BLaER1 (cell line): ENCODE measurements around the gene IL36RN.

ENCODE experiments used
- H3K27ac ChIP-seq: shearing (Covaris generic); formaldehyde crosslinking; 2 replicates; pipeline ENCODE4 v1.8.1; 2022
- H3K27me3 ChIP-seq: shearing (Covaris generic); formaldehyde crosslinking; 2 replicates; pipeline ENCODE4 v1.8.1; 2022
- H3K36me3 ChIP-seq: shearing (Covaris generic); formaldehyde crosslinking; 2 replicates; pipeline ENCODE4 v1.8.1; 2022
- H3K4me1 ChIP-seq: shearing (Covaris generic); formaldehyde crosslinking; 2 replicates; pipeline ENCODE4 v1.8.1; 2022
- H3K4me2 ChIP-seq: shearing (Covaris generic); formaldehyde crosslinking; 2 replicates; pipeline ENCODE4 v1.8.1; 2022
- H3K4me3 ChIP-seq: shearing (Covaris generic); formaldehyde crosslinking; 2 replicates; pipeline ENCODE4 v1.8.1; 2022
- H3K9ac ChIP-seq: shearing (Covaris generic); formaldehyde crosslinking; 2 replicates; pipeline ENCODE4 v1.8.1; 2022
- H3K9me3 ChIP-seq: shearing (Covaris generic); formaldehyde crosslinking; 2 replicates; pipeline ENCODE4 v1.8.1; 2022
- H4K20me1 ChIP-seq: shearing (Covaris generic); formaldehyde crosslinking; 2 replicates; pipeline ENCODE4 v1.8.1; 2022
- Cebpa-rat ChIP-seq: shearing (Covaris generic); IDR thresholded peaks from 2 replicates; pipeline ENCODE4 v1.8.1; 2022

IL36RN gene

GRCh38 chr2:113021312-113021711, 37.7 kb upstream of the IL36RN start:
- H4K20me1 ChIP-seq = no peaks in the 10 kb centered on the region
- no peak overlapping the region for H3K4me2 ChIP-seq
- TF ChIP-seq Cebpa-rat = no peak
- no peak overlapping the region for H3K27ac ChIP-seq
- no peaks in the 10 kb centered on the region for H3K27me3 ChIP-seq
- no peak overlapping the region for H3K4me3 ChIP-seq
- peaks cover 4% of the 10 kb centered on the region; the same call in 1 of the 2 replicates for H3K9me3 ChIP-seq
- no peak overlapping the region for H3K9ac ChIP-seq
- H3K4me1 ChIP-seq = peaks cover 6% of the 10 kb centered on the region; the same call in 1 of the 2 replicates
- no peaks in the 10 kb centered on the region for H3K36me3 ChIP-seq

- no peak overlapping the region for H3K9ac ChIP-seq
- H3K4me3 ChIP-seq = no peak overlapping the region
- peaks cover 6% of the 10 kb centered on the region; the same call in 1 of the 2 replicates for H3K4me1 ChIP-seq
- H3K4me2 ChIP-seq = no peak overlapping the region
- no peak overlapping the region for H3K27ac ChIP-seq
- H3K9me3 ChIP-seq = no peaks in the 10 kb centered on the region
- TF ChIP-seq Cebpa-rat = no peak
- H3K27me3 ChIP-seq = no peaks in the 10 kb centered on the region
- H3K36me3 ChIP-seq = no peaks in the 10 kb centered on the region
- H4K20me1 ChIP-seq = no peaks in the 10 kb centered on the region
Measured at GRCh38 chr2:113024764-113025163, 34.2 kb upstream of the IL36RN start.

- Histone ChIP-seq H3K9me3 (no peaks in the 10 kb centered on the region), H4K20me1 (no peaks in the 10 kb centered on the region), H3K4me3 (no peak overlapping the region), H3K27me3 (no peaks in the 10 kb centered on the region), H3K4me1 (peaks cover 6% of the 10 kb centered on the region; the same call in 1 of the 2 replicates), H3K27ac (no peak overlapping the region), H3K9ac (no peak overlapping the region), H3K36me3 (no peaks in the 10 kb centered on the region), H3K4me2 (no peak overlapping the region; the same call in 1 of the 2 replicates)
- no peak for TF ChIP-seq Cebpa-rat
Measured at GRCh38 chr2:113025737-113026136, 33.3 kb upstream of the IL36RN start.

- Histone ChIP-seq H3K36me3 (no peaks in the 10 kb centered on the region), H3K27me3 (no peaks in the 10 kb centered on the region), H3K4me2 (no peak overlapping the region), H3K27ac (no peak overlapping the region), H3K4me1 (peaks cover 6% of the 10 kb centered on the region; the same call in 1 of the 2 replicates), H3K4me3 (no peak overlapping the region), H3K9me3 (no peaks in the 10 kb centered on the region), H3K9ac (no peak overlapping the region), H4K20me1 (no peaks in the 10 kb centered on the region)
- no peak for TF ChIP-seq Cebpa-rat
Measured at GRCh38 chr2:113027691-113028090, 31.3 kb upstream of the IL36RN start.

- Histone ChIP-seq H3K9me3 (no peaks in the 10 kb centered on the region), H3K27ac (no peak overlapping the region), H3K4me3 (no peak overlapping the region), H3K4me1 (peaks cover 6% of the 10 kb centered on the region; the same call in 1 of the 2 replicates), H4K20me1 (no peaks in the 10 kb centered on the region), H3K27me3 (no peaks in the 10 kb centered on the region), H3K36me3 (no peaks in the 10 kb centered on the region), H3K9ac (no peak overlapping the region), H3K4me2 (no peak overlapping the region)
- TF ChIP-seq Cebpa-rat = no peak
Measured at GRCh38 chr2:113028112-113028511, 30.9 kb upstream of the IL36RN start.

GRCh38 chr2:113032737-113033136, 26.3 kb upstream of the IL36RN start:
- no peaks in the 10 kb centered on the region for H3K4me1 ChIP-seq
- H3K4me3 ChIP-seq = no peak overlapping the region
- no peaks in the 10 kb centered on the region for H3K27me3 ChIP-seq
- no peaks in the 10 kb centered on the region for H3K36me3 ChIP-seq
- no peak overlapping the region for H3K9ac ChIP-seq
- no peak overlapping the region for H3K27ac ChIP-seq
- no peaks in the 10 kb centered on the region for H4K20me1 ChIP-seq
- no peak overlapping the region for H3K4me2 ChIP-seq
- H3K9me3 ChIP-seq = no peaks in the 10 kb centered on the region
- no peak for TF ChIP-seq Cebpa-rat

GRCh38 chr2:113034016-113034415, 25.0 kb upstream of the IL36RN start:
- H3K4me1 ChIP-seq = no peaks in the 10 kb centered on the region
- no peak overlapping the region for H3K4me2 ChIP-seq
- H3K9ac ChIP-seq = no peak overlapping the region
- no peaks in the 10 kb centered on the region for H3K36me3 ChIP-seq
- no peak for TF ChIP-seq Cebpa-rat
- H3K9me3 ChIP-seq = no peaks in the 10 kb centered on the region
- no peak overlapping the region for H3K27ac ChIP-seq
- no peaks in the 10 kb centered on the region for H3K27me3 ChIP-seq
- no peak overlapping the region for H3K4me3 ChIP-seq
- H4K20me1 ChIP-seq = no peaks in the 10 kb centered on the region

- Histone ChIP-seq H3K9me3 (no peaks in the 10 kb centered on the region), H3K36me3 (no peaks in the 10 kb centered on the region), H3K4me1 (no peaks in the 10 kb centered on the region), H3K27me3 (no peaks in the 10 kb centered on the region), H3K9ac (no peak overlapping the region), H3K27ac (no peak overlapping the region), H3K4me3 (no peak overlapping the region), H3K4me2 (no peak overlapping the region), H4K20me1 (no peaks in the 10 kb centered on the region)
- no peak for TF ChIP-seq Cebpa-rat
Measured at GRCh38 chr2:113036763-113037162, 22.2 kb upstream of the IL36RN start.

- Histone ChIP-seq H3K27ac (no peak overlapping the region), H3K9me3 (no peaks in the 10 kb centered on the region), H3K36me3 (no peaks in the 10 kb centered on the region), H3K27me3 (no peaks in the 10 kb centered on the region), H3K9ac (no peak overlapping the region), H3K4me1 (no peaks in the 10 kb centered on the region), H3K4me3 (no peak overlapping the region), H4K20me1 (no peaks in the 10 kb centered on the region), H3K4me2 (no peak overlapping the region)
- no peak for TF ChIP-seq Cebpa-rat
Measured at GRCh38 chr2:113038291-113038690, 20.7 kb upstream of the IL36RN start.

- no peak overlapping the region for H3K9ac ChIP-seq
- H3K27me3 ChIP-seq = no peaks in the 10 kb centered on the region
- H3K4me1 ChIP-seq = no peaks in the 10 kb centered on the region
- H3K27ac ChIP-seq = no peak overlapping the region
- H3K36me3 ChIP-seq = no peaks in the 10 kb centered on the region
- no peak overlapping the region for H3K4me2 ChIP-seq
- no peak overlapping the region for H3K4me3 ChIP-seq
- H4K20me1 ChIP-seq = no peaks in the 10 kb centered on the region
- H3K9me3 ChIP-seq = no peaks in the 10 kb centered on the region
- no peak for TF ChIP-seq Cebpa-rat
Measured at GRCh38 chr2:113039158-113039557, 19.8 kb upstream of the IL36RN start.

GRCh38 chr2:113039719-113040118, 19.3 kb upstream of the IL36RN start:
- Histone ChIP-seq H3K4me2 (no peak overlapping the region), H3K27ac (no peak overlapping the region)
- no peak for TF ChIP-seq Cebpa-rat

More at GRCh38 chr2:113039719-113040118, 19.3 kb upstream of the IL36RN start:
- Histone ChIP-seq H3K27me3 (no peaks in the 10 kb centered on the region), H3K4me3 (no peak overlapping the region), H3K9ac (no peak overlapping the region), H4K20me1 (no peaks in the 10 kb centered on the region), H3K9me3 (no peaks in the 10 kb centered on the region), H3K36me3 (no peaks in the 10 kb centered on the region), H3K4me1 (no peaks in the 10 kb centered on the region)
